LNCAP (cell line): ENCODE measurements around the gene DNAAF1.

Source experiments
- TF ChIP-seq, protein P1 (sequence below): fragments of 450-650 bp; IDR thresholded peaks from 2 replicates; pipeline ENCODE4 v1.5.1; 2017; ENCODE audit warnings: mild to moderate bottlenecking

DNAAF1 gene

DNA sequence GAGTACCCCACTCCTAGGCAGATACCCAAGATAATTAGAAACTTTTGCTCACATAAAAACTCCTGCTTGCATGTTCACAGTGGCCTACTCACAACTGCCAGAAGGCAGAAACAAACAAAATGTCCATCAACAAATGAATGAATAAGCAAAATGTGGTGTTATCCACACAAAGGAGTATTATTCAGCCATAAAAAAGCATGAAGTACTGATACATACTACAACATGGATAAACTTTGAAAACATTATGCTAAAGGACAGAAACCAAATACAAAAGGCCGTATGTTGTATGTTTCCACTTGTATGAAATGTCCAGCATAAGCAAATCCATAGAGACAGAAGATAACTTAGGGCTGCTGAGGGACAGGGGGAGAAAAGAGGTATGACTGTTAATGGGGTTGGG is 2.0 kb upstream of the DNAAF1 start:
- TF ChIP-seq, protein P1, sequence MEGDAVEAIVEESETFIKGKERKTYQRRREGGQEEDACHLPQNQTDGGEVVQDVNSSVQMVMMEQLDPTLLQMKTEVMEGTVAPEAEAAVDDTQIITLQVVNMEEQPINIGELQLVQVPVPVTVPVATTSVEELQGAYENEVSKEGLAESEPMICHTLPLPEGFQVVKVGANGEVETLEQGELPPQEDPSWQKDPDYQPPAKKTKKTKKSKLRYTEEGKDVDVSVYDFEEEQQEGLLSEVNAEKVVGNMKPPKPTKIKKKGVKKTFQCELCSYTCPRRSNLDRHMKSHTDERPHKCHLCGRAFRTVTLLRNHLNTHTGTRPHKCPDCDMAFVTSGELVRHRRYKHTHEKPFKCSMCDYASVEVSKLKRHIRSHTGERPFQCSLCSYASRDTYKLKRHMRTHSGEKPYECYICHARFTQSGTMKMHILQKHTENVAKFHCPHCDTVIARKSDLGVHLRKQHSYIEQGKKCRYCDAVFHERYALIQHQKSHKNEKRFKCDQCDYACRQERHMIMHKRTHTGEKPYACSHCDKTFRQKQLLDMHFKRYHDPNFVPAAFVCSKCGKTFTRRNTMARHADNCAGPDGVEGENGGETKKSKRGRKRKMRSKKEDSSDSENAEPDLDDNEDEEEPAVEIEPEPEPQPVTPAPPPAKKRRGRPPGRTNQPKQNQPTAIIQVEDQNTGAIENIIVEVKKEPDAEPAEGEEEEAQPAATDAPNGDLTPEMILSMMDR, result no peak

DNA sequence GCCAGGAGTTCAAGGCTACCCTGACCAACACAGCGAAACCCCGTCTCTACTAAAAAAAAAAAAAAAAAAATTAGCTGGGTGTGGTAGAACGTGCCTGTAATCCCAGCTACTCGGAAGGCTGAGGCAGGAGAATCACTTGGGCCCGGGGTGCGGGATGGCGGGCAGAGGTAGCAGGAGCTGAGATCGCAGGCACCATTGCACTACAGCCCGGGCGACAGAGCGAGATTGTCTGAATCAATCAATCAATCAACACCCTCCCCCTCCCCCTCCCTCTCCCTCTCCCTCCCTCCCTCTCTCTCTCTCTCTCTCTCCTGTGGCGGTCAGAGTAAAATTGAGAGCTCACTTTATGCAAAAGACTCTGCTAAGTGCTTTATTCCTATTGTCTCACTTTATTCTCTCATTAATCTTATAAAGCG is 1.3 kb upstream of the DNAAF1 start:
- TF ChIP-seq, protein P1, result no peak

DNA sequence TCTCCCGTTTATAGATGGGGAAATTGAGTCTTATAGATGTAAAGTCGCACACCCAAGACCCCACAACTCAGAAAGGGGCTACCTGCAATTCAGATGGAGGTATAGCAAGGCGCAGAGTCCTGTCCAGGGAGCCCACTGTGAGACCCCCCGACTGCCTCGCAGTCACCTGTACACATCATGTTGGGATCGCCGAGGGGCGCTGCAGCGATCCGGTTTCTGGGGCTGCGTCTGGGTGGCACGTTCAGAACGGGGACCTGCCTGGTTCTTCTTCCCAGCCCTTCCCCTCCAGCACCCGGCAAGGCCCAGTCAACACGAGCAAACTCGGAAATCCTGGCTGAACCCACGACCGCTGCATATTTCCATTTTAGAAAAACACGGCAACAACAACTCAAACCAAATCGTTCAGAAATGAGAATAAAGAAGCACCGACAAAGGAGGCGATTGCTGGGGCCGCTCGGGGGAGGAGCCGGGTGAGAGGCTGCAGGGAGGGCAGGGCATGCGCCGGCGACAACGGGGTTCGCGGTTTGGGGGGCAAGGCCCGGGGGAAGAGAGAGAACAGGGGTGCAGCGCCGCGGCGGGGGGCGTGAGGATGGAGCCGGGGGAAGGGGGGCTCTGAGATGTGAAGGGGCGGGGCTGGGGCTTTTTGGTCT is 774 bp upstream of the DNAAF1 start:
- TF ChIP-seq, protein P1, result no peak

DNA sequence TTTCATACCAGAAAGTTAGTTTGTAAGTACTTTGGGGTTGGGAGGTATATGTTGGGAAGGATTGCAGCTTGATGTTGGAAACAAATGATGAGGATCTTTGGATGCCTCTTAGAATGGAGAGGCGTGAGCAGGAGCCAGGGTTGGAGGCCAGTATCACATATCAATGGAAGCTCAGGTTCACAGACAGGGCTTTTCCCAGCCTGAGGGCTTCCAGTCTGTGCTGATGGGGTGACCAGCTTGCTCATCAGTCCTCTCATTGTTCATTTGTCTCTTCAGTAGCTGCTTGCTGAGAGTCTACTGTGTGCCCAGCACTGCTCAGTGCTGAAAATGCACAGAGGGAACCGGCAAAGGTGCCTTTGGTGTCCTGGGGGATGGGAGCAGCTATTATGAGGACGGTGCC is 5.8 kb downstream of the DNAAF1 start:
- TF ChIP-seq, protein P1, result no peak

DNA sequence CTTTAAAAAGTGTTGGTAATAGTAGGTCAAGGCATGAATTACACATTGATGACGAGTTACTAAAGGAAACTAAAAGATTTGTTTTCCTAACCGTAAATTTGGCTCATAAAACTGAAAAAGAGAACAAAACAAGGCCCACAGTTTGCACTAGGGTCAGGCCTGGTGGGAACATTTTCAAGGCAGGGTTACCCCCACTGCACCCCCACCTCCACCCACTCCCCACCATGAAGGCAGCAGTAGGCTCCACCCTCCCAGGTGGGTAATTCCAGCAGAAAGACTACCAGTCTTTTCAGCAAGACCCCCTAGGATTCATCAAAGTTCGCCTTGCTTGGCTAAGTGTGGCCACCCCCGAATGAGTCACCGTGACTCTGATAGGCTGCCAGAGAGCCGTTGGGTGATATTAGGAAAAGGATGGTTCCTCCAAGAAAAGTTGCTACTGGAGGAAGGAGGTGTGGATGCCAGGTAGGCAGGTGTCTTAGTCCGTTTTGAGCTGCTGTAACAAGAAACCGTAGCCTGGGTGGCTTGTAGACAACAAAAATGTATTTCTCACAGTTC is 8.6 kb downstream of the DNAAF1 start:
- TF ChIP-seq, protein P1, result no peak

DNA sequence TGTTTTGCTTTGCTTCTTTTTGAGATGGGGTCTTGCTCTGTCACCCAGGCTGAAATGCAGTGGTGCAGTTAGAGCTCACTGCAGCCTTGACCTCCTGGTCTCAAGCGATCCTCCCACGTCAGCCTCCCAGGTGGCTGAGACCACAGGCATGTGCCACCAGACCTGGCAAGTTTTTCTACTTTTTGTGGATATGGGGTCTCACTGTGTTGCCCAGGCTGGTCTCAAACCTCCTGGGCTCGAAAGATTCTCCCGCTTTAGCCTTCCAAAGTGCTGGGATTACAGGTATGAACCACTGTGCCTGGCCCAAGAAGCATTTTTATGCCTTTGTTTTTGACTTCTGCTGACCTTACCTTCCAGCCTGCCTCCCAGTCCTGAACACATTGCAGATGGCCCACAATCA is 10.1 kb downstream of the DNAAF1 start:
- TF ChIP-seq, protein P1, result no peak

DNA sequence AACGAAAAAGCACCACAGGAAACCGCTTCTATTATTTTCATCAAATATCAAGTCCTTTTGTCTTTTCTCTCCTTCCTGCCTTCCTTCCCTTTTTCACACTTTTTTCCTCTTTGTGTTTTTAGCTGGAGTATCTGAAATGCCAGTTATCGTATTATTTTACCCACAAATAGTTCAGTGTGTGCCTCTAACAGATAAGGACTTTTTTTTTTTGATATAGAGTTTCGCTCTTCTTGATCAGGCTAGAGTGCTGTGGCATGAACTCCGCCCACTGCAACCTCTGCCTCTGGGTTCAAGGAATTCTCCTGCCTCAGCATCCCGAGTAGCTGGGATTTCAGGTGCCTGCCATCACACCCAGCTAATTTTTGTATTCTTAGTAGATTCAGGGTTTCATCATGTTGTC is 10.7 kb downstream of the DNAAF1 start:
- TF ChIP-seq, protein P1, result no peak
